ENCODE results near the gene FTO. TPM values are rescaled to one million over a fixed set of nuclear protein-coding genes. Genes with fewer than 3 reads are reported as not detected.

Gene FTO
- total RNA-seq, 1 donor from 2014 or later = 98.6 TPM

- ATAC-seq = no peak
- DNase-seq = no peak
- no peaks in the 10 kb centered on the region for H3K9me3 ChIP-seq
- no peaks in the 10 kb centered on the region for H3K27me3 ChIP-seq (ENCODE audit: low read depth)
- no peaks in the 10 kb centered on the region for H3K4me1 ChIP-seq
- no peak for TF ChIP-seq CTCF (IDR thresholded peaks at IDR 0.05)
- H3K4me3 ChIP-seq = no peak overlapping the region
- H3K36me3 ChIP-seq = no peaks in the 10 kb centered on the region
- H3K27ac ChIP-seq = no peak overlapping the region
- intact Hi-C loops (cut with DNase I) = no loop called here
These were observed 367.6 kb downstream of the FTO start for GRCh38 chr16:54071514-54071913.

- Histone ChIP-seq H3K4me1 (no peaks in the 10 kb centered on the region), H3K36me3 (no peaks in the 10 kb centered on the region), H3K27me3 (ENCODE audit: low read depth) (no peaks in the 10 kb centered on the region), H3K4me3 (no peak overlapping the region), H3K9me3 (no peaks in the 10 kb centered on the region), H3K27ac (no peak overlapping the region)
- no peak for TF ChIP-seq CTCF (IDR thresholded peaks at IDR 0.05)
- ATAC-seq = no peak
- DNase-seq = no peak
- intact Hi-C loops (cut with DNase I) = no loop called here
These were observed 368.3 kb downstream of the FTO start for GRCh38 chr16:54072237-54072636.

GRCh38 chr16:54073356-54073755 lies 369.4 kb downstream of the FTO start:
- Histone ChIP-seq H3K27ac (no peak overlapping the region), H3K36me3 (no peaks in the 10 kb centered on the region), H3K4me1 (no peaks in the 10 kb centered on the region), H3K4me3 (no peak overlapping the region), H3K27me3 (ENCODE audit: low read depth) (no peaks in the 10 kb centered on the region), H3K9me3 (no peaks in the 10 kb centered on the region)
- intact Hi-C loops (cut with DNase I) = no loop called here
- no peak for TF ChIP-seq CTCF (IDR thresholded peaks at IDR 0.05)
- no peak for DNase-seq
- ATAC-seq = no peak

- no peaks in the 10 kb centered on the region for H3K4me1 ChIP-seq
- H3K27ac ChIP-seq = no peak overlapping the region
- no peak for ATAC-seq
- no peaks in the 10 kb centered on the region for H3K9me3 ChIP-seq
- no peak for DNase-seq
- intact Hi-C loops (cut with DNase I) = no loop called here
- no peaks in the 10 kb centered on the region for H3K36me3 ChIP-seq
- H3K4me3 ChIP-seq = no peak overlapping the region
- TF ChIP-seq CTCF (IDR thresholded peaks at IDR 0.05) = no peak
- no peaks in the 10 kb centered on the region for H3K27me3 ChIP-seq (ENCODE audit: low read depth)
These were observed 371.5 kb downstream of the FTO start for GRCh38 chr16:54075446-54075845.

GRCh38 chr16:54076006-54076504 lies 372.1 kb downstream of the FTO start:
- no peaks in the 10 kb centered on the region for H3K4me1 ChIP-seq
- DNase-seq (no peak), ATAC-seq (no peak)
- H3K36me3 ChIP-seq = no peaks in the 10 kb centered on the region
- H3K9me3 ChIP-seq = no peaks in the 10 kb centered on the region
- H3K4me3 ChIP-seq = no peak overlapping the region
- H3K27me3 ChIP-seq (ENCODE audit: low read depth) = no peaks in the 10 kb centered on the region
- H3K27ac ChIP-seq = no peak overlapping the region
- TF ChIP-seq CTCF (IDR thresholded peaks at IDR 0.05) = no peak
- intact Hi-C loops (cut with DNase I) = no loop called here

Data from lower lobe of right lung (tissue), 2 donors.